NCI-H82 (cell line): Measurements from ENCODE around the gene LAMP5.

Source experiments
- DNase-seq: peaks from one replicate; lab custom pipeline; 2025; lab: John Stamatoyannopoulos, UW

The LAMP5 gene

DNA sequence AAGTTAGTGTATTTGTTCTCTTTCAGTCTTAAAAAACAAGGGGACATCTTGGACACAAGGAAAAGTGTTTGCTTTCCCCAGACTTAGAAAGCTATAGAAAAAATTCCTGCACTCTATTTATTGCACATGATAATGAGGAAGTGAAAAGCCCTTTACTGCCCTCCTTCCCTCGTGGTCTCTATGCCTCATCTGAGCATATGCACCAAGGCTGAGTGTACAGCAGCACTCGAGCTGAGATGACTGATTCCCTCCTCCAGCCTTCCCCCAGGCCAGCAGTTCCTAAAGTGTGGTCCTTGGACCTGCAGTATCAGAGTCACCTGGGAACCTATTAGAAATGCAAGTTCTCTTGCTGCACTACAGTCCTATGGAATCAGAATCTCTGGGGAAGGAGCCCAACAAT lies 14.3 kb upstream of the LAMP5 start:
- no peak for DNase-seq

- no peak for DNase-seq
Measured at GRCh38 chr20:9501473-9501872, 12.9 kb upstream of the LAMP5 start.

DNA sequence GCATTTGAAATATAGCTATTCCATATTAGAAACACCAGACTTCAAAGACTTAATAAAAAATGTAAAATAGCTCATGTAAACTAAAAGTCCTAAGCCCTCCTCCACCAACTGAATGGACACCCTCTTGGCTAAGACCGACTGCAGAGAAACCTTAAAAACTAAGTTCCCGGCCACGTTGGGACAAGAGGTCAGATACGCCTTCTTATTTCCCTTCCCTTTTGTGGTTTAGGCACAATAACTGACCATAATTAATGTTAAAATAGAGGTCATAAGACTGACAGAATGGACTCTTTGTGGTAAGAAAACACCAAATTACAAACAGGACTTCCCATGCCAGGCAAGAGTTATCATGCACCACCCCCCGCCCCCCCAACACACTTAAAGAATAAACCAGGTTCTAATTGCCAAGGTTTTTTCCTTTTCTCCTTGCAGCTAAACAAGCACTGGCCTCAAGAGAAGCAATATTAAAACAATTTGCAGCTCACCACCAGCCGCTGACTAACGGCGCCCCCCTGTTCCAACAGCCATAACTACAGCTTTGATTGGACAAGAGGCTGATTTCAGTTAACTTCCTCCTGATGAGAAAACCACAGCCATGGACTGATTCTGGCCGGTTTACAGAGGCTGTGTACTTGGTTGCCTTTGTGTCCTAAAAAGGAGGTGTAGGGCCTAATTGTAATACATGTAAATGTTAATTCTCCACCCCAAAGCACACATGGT lies 10.7 kb upstream of the LAMP5 start:
- DNase-seq = peak; percentile 14

DNA sequence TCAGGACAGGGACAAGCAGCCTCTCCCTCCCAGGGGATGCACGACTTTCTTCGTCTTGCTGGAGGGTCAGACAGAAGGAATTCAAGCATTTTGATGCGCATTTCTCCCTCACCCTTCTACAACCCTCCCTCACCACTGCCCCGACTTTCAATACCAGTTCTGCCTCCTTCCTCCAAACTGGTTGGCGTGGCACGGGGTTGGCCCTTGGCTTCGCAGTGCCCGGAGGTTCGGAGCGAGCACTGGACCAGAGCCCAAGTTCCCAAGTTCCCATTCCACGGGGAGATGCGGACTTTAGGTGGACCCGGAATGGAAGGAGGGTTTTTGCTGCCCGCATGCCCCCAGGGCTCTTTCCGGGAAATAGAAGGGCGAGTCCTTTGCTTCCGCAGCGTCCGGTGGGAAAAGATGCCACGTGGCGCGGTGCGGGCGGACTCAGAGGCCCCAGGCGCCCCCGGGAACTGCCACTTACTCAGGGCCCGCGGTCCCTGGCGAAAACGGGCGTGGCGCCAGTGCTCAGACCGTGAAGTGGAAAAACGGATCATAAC lies 8.0 kb upstream of the LAMP5 start:
- no peak for DNase-seq

- DNase-seq = no peak
Measured at GRCh38 chr20:9506964-9507369, 7.4 kb upstream of the LAMP5 start.

GRCh38 chr20:9507544-9508239 lies 6.7 kb upstream of the LAMP5 start:
- no peak for DNase-seq

GRCh38 chr20:9508240-9508661 lies 6.1 kb upstream of the LAMP5 start:
- no peak for DNase-seq

DNA sequence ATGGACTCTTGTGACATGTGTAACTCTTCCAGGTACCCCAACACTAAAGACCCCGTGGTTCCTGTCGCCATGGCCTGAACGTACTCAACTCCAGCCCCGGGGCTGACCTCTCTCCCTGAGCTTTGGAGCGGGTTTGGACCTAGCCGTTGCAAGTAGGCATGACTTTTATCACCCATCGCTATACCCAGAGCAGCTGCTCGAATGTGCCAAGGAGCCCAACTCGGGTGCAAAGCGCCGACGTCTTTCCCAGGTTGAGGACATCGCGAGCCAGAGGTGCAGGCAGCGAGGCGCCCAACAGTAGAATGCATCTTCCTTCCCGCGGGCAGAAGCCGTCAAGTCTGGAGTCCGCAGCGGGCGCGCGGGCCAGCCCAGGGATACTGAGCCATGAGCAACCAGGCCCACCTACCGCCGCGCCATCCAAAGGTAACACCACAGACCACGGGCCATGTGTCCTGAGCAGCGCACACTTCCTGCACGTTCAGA lies 5.7 kb upstream of the LAMP5 start:
- DNase-seq = no peak

DNA sequence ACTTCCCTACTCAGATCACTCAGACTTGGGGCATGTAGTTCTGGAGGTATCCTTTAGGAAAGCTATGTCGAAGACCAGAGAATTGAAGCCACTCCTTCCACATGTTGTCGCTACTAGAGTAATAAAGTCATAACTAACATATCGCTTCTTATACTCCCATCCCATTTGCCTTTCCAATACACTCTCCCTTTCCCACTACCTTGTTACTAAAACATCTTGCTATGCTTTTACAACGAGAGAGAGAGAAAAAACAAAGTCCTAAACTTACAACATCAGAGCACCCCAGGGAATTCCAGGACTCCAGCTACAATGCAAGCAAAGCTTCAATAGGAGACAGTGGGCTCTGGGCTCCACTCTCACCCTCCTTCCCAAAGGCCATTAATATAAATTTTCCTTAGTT lies 5.1 kb upstream of the LAMP5 start:
- DNase-seq = no peak

DNA sequence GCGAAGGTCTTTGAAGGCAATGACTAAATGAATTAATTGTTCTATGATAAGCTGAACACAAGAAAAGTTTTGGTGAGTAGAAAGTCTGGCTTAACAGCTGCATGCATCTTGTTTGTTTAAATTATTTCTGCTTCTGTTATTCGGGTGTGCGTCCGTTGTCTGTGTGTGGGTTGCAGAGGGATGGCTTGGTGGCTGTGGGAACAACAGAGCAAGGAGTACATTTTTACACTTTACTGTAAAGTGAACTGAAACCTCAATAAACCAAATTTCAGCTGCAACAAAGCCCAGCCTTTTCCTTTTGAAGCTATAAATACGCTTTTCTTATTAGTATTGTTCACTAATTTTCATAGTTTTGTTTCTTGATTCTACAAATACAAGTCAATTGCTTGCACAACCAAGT lies 3.5 kb upstream of the LAMP5 start:
- DNase-seq = no peak

DNA sequence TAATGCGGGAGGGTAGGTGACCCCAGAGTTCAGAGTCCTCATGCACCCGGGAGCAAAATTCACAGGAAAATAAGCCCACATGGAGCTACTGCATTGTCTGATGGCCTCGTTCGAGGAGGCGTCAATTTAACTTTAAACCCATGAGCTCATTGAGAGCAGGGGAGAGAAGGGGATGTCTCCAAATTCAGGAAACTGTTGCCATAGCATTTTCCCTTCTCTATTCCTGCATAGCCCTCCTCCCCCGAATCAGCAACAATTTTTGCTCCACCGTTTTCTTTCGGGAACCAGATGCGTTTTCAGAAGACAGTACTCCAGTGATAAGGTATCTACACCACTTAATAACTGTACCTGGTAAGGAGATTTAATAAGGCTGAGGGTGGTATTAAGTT lies 324 bp upstream of the LAMP5 start:
- no peak for DNase-seq

- no peak for DNase-seq
Measured at GRCh38 chr20:9515214-9515585, 810 bp downstream of the LAMP5 start.

- no peak for DNase-seq
Measured at GRCh38 chr20:9515741-9516233, 1.4 kb downstream of the LAMP5 start.

- no peak for DNase-seq
Measured at GRCh38 chr20:9516234-9516871, 2.0 kb downstream of the LAMP5 start.

GRCh38 chr20:9517297-9518162 lies 3.1 kb downstream of the LAMP5 start:
- DNase-seq = no peak

GRCh38 chr20:9518576-9519175 lies 4.3 kb downstream of the LAMP5 start:
- no peak for DNase-seq

GRCh38 chr20:9520086-9520485 lies 5.7 kb downstream of the LAMP5 start:
- DNase-seq = no peak

- DNase-seq = peak; percentile 14
Measured at GRCh38 chr20:9523636-9524035, 9.2 kb downstream of the LAMP5 start.

- DNase-seq = no peak
Measured at GRCh38 chr20:9531581-9531980, 17.2 kb downstream of the LAMP5 start.

DNA sequence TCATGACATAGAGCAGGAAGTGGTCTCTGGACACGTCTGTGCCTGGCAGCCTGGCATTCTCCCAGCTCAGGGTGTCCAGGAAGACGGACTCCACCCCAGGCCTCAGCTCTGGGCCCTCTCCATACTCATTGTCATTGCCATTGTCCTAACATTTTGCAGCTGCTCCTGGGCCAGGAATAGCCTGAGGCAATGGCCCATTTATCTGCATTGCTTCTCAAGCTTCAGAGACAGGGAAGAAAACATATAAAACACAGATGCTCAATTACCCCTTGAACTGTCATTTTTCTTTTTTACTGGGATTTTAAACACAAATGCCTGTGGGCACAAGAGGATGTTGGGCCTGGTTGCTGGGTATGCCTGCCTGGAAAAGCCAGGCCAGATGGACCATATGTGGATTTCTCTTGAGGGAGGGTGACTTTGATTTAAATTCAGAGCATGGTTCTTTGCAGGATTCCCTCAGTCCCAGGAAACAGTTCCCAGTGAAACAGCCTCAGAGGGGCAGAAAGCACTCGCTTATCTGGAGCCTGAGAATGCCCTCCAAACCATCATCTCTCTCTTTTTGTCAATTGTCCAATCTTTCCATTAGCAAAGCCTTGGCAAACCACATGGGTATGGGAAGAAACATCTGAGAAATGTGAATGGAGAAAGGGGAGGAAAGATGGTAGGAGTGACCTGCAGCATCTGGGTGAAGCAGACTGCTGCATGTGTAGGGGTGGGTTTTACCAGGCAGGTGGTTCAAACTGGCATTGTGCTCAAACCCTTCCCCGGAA lies 17.9 kb downstream of the LAMP5 start:
- no peak for DNase-seq

DNA sequence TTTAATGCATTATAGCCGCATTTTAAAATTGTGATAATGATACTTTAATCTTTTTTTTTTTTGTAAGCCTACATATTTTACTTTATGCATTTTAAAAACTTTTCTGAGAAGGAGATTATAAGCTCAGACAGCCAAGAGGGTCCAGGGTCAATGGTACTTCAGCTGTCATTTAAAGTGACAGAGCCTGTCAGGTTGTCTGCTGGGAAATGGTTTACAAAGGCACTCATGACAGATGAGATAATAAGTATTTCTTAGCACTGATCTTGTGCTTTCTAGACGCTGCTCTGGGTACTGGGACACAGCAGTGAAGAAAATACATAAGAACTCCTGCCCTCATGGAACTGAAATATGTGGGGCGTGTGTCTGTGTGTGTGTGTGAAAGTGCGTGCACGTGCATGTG lies 19.6 kb downstream of the LAMP5 start:
- no peak for DNase-seq
